ENCODE results near the gene CLUH.
"Not testable (repeated sequence)": the region's sequence is repeated elsewhere in the genome, so short reads cannot be mapped to it uniquely, and the experiment has no call there.

The CLUH gene

DNA sequence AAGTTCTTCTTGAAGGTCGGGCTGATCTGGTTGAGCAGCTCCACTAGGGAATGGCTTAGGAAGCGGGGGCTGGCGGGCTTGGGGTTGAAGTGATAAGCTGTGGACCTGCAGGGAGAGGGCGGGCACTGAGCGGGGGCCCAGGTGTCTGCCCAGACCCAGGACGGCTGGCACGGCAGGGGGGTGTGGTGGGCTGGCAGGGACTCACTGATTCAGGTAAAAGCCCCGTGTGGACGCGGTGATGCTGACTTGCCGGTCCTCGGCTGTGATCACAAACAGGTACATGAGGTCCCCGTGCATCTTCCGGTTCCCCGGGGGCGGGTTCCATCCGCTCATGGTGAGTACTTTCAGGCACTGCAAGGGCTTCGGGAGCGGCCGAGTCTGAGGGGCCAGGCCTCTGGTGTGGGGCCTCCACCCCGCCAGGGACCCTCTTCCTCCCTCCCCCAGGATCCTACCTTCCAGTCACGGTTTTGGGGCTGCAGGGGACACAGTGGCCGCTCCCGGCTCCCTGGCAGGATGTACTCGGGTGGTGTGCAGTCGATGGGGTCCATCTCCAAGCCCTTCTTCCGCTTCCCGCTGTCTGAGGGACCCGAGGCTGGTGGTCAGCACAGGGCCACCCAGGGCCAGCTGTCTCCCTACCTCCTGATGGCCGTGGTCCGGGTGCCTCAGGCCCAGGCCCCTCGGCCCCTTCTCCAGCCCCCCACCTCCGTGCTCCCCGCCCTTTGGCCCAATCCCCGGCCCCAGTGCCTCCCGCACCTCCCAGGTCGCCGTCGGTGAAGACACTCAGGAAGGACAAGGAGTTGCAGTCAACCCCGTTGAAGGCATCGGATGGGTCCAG lies 10.2 kb downstream of the CLUH start:
- no peak for DNase-seq (ENCODE audit: low read depth in 3 of 3)

DNA sequence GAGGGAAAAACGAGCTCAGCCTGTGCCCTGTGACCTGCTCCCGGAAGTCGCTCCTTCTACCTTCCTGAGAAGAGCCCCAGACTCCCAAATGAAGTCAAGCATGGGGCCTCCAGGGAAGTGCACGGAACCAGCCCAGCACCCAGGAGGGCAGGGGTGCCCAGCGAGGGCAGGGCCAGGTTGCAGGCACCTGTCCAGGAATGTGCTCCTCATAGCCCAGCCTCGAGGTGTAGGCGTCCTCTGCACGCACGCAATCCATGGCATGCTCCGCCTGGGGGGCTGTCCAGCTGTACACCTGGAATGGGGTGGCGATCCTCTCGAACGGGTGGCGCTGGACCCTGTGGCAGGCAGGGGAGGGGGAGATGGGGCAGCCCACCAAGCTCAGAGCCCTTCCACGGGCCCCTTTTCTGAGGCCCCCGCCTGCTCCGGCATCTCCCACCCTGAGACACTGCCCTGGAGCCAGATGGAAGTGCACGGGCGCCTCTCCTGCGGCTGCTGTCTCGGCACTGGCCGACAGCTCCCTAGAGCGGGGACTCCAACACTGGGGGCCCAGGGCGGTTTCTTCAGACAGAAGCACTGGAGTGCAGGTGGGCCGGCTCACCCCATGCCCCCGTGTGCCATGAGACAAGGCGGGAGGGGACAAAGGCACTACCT lies 10.9 kb downstream of the CLUH start:
- DNase-seq (ENCODE audit: low read depth in 3 of 3): no peak

DNA sequence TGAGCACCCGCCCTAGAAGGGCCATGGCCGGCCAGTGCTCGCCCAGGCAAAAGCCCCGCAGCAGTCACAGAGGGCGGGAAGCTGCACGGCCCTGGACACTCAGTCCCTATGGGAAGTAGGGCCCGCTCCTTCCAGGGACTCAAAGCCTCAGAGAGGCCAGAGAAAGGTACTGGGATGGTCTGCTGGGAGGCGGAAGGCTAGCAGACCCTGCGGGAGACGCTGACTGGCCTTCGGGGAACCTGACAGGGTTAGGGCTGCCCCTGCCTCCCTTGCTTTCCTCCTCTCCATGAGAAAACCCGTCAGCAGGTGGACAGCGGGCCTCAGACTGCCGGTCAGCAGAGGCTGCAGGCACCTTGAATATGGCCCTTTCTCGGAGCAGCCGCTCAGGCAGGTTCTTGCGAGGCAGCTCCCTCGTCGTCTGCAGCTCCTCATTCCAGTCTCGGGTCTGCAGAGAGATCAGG lies 11.5 kb downstream of the CLUH start:
- DNase-seq (ENCODE audit: low read depth in 3 of 3): no peak

DNA sequence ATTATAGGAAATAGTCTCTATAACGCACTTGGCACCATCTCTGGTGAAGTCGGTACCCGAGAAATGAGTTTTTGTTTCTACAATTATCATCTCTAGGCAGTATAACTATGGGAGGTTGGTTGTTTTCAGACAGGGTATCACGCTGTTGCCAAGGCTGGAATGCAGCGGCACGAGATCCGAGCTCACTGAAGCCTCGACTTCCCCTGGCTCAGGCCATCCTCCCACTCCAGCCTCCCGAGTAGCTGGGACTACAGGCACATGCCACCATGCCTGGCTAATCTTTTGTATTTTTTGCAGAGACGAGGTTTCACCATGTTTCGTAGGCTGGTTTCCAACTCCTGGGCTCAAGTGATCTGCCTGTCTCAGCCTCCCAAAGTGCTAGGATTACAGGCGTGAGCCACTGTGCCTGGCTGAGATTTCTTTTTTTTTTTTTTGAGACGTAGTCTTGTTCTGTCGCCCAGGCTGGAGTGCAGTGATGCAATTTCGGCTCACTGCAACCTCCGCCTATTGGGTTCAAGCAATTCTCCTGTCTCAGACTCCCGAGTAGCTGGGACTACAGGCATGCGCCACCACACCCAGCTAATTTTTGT lies 12.3 kb downstream of the CLUH start:
- DNase-seq (ENCODE audit: low read depth in 3 of 3): not testable (repeated sequence)

DNA sequence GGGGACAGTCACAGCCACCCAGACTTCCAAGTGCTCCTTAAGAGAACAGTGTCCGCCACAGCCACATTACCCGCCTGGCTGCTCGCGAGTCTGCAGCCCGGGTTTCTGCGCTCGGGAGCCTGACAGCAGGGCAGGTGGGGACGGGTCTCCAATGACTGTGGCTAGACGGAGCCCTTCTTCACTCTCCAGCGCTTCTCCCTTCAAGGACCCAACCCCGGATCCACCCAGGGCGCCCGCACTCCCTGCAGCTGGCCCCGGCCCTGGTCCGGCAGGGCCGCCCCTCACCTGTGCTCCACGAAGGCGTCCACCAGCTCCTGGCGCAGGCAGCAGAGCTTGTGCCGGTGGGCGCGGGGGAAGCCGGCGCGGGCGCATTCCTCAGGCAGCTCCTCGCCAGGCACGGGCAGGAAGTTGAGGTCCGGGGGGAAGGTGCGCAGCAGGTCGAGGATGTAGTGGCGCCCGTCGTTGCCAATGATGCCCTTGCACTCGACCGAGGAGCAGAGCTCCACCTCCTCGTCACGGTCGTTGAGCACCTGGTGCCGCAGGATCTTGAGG lies 13.9 kb downstream of the CLUH start:
- DNase-seq (ENCODE audit: low read depth in 3 of 3): no peak

DNA sequence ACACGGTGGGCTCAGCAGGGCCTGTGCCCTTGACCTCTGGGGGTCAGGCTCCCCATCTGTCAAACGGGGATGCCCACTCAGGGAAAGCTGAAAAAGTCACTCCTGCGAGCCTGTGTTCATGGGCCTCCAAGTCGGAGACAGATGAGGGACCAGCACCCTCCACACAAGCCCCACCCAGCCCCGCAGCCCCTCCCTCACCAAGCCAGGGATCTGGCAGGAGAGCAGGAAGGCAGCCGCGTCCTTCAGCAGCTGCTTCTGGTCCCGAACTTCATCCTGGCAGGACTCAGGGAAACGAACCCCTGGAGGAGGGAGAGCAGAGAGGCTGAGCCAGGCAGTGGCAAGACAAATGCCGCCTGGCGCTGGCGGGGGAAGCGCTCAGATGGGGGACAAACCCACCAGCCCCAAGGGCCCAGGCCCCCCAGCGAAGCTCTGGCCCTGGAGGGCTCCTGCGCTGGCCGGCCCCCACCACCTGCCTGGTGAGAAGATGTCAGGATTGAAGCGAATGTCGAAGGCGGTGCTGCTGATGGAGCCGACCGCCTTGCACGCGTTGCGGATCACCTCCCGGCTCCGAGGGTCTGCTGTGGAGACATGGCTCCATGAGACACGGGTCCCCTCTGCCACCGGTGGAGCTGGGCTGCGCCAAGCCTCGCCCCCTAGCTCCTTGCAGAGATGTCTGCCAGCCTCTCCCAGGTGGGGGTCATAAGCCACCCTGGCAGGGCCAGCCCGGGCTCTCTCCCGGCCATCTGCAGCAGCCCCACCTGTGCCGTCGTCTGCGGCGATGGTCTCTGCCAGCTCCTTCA lies 15.4 kb downstream of the CLUH start:
- DNase-seq (ENCODE audit: low read depth in 3 of 3): no peak

DNA sequence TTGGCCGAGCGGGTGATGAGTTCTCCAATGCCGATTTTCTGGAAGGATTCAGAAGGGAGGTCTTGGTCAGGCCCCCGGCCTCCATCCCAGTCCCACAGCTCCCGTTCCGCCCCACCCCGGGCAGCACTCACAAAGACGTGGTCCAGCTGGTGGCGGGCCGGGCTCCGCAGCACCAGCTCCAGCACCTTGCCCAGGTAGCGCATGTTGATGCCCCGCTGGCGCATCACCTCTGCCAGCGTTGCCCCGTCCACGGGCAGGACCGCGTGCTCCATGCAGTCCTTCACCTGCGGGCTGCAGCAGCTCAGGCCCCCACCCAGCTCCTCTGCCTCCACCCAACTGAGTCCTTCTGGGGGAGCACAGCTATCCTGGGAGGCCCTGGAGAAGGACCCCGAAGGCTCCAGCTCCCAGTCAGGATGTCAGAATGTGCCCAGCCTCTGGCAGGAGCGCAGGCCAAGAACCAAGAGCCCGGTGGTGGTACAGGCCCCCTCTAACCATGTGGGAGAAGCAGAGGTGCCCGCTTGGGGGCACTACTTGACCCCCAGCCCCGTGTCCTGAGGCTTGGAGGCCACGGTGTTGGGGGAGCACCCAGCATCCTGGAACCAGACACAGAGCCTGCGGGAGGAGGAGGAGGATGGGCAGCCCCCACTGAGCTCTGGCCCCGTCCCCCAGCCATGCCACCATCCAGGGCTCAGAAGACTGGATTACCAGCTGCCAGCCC lies 16.2 kb downstream of the CLUH start:
- no peak for DNase-seq (ENCODE audit: low read depth in 3 of 3)

DNA sequence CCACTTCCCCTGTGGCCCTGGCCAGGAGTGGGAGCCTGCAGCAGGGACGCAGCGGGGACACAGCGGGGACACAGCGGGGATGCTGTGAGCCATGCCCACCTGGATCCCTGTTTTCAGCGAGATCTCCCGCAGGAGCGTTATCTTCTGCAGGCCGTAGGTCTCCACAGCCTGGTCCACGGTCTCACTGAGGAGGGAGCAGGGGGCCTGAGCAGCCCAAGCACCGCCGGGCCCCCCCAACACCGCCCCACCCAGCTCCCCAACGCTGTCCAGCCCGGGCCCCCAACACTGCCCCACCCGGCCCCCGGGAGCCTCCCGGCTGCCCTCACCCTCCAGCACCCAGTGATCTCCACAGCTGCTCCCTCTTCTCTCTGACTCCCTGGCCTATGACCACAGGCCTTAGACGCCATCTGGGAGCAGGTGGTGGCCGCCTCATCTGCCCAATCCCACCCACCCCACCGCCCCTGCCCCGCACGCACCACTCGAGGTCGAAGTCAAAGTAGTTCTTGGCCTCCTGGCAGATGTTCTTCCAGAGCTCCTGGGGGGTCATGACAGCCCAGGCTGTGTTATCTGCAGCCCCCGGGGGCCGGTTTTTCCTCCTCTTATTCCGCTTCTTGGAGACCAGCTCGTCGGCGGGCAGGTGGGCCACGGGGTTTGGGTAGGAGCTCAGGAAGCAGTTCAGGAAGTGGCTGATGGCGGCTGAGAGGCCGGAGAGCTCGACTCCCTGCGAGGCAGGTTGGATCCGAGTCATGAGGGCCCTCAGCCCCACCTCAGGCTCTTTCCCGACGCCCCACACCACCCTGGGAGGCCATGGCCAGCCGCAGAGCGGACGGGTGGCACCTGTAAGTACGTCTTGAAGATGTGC lies 17.0 kb downstream of the CLUH start:
- no peak for DNase-seq (ENCODE audit: low read depth in 3 of 3)

DNA sequence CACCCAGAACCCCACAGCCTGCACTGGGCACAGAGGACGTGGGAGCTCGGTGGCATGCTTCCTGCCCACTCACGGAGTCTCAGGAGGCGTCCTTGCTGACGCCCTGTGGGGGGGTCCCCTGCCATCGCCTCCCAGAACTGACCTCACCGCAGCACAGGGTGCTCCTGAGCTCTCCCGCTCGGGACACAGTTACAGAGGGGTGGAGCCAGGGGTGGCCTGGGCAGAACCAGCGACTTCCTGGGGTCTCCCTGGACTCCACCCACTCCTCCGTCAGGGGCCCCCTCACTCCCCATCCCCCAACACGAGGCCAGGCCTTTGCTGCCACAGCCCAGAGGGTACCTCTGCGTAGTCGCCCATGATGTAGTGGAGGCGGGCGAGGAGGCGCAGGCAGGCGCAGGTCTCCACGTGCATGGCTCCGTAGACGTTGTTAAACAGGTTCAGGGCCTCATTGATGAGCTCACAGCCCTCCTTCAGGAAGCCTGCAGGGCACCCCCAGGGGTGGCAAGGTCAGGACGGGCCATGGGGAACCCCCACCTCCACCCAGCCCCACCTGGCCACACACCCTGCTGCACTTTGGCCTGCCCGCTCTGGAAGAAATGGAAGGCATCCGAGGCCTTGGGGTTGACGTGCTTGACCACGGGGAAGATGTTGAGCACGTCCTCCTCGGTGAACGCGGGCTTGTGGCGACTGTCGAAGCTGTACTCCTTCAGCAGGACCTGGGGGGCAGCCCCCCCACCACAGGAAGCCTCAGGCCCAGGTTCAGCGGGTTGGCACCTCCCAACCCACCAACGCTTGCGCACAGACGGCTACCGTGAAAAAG lies 17.8 kb downstream of the CLUH start:
- no peak for DNase-seq (ENCODE audit: low read depth in 3 of 3)

DNA sequence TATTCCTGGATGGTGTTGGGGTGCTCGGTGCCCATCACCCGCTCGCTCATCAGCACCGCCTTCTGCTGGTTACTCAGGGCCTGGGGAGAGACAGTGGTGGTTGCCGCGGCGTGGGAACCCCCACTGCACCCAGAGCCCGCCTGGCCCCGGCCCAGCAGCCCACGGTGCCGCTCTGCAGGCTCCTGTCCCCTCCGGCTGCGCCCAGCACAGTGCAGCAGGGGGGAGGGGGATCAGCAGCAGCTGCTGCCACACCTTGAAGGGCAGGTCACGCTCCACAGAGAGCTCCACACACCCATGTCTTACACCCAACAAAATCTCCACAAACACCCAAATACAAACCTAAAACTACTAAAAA lies 18.8 kb downstream of the CLUH start:
- DNase-seq (ENCODE audit: low read depth in 3 of 3): no peak

DNA sequence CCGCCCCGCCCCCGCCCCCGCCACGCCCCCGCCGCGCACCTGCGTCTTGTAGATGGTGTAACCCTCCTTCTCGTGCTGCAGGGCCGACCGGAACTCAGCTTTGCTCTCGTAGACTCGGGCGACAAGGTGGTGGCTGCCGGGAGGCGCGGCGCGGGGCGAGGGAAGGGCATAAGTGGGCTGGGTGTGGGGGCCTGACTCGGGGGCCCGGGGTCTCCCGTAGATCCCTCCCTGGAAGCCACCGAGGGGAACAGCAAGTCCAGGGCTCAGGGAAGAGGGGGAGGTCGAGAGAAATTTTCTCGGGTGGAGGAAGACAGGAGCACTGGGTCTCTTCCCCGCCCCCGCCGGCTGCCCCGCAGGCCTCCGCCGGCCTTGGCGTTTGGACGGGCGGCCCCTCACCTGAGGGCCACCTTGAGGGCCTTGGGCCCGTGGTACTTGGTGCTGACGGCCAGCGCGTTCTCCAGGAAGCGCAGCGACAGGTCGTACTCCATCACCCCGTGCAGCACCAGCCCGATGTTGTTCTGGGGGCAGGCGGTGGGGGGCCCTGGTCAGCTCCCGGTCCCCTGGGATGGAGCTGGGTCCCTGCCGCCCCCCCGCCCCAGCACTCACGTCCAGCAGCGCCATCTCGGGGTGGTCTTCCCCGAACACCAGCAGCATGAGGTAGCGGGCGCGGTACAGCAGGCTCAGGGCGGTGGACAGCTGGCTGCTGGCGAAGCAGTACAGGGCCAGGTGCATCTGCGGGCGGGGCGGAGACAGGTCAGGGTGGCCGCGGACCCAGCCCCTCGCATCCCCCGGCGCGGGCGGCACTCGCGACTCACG lies 19.4 kb downstream of the CLUH start:
- no peak for DNase-seq (ENCODE audit: low read depth in 3 of 3)

DNA sequence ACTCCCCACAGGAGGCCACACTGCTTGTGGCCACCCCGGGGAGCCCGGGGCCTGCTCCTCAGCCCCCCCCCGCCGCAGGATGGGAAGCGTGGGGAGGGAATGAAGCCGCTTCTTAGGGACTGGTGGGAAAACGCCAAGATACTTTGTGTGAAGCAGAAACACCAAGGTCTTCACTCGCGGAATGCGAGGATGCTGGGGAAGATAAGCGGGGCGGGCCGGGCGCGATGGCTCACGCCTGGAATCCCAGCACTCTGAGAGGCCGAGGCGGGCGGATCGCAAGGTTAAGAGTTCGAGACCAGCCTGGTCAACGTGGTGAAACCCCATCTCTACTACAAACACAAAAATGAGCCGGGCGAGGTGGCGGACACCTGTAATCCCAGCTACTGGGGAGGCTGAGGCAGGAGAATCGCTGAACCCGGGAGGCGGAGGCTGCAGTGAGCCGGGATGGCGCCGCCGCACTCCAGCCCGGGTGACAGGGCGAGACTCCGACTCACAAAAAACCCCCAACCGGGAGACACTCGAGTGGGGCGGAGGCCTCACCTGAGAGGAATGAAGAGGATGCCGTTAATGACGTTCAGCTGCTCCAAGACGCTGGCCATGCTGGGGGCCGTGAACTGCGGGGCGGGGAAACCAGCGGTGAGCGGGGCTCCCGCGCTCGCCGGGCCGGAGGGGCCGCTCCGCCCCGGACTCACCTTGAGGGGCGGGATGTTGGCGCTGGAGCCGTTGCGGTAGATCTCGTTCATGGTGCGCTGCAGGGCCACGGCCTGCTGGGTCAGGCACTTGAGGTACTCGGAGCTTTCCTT lies 20.3 kb downstream of the CLUH start:
- DNase-seq (ENCODE audit: low read depth in 3 of 3): no peak

DNA sequence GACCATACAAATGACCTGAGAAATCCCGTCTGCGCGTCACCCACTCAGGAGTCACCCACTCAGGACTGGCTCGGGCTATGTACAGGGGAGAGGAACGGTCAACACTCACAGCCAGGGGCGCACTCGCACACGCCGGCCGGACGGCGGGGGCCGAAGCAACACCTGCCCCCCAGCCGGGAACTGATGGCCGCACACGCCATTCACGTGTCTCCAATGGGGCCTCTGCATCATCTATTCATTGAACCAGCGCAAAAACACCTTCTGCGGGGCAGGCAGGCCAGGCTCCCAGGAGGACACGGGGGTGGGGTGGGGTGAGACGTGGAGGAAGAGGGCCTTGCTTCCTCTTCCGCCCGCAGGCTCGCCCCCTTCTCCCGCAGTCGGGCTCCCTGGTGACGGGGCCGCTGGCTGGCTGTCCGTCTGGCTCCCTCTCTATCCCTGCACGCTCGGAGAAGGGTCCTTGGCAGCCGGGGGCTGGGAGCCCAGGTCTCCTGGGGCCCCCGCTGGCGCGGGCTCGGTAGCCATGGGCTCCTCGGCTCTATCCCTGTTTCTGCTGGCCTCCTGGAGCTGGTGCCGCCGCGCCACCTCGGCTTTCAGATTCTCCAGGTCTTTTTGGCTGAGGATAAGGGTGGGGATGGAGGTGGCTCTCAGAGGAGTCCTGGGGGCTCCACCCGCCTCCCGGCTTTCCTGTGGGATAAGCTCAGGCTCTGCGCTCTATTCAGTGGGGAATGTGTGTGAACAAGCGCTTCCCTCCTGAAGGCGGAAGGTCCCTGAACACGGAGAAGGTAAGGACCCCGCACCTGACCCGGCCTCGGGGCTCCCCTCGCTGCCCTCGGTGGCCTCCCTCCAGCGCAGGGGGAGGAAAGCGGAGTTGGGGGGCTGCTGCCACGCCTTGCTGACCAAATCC lies 21.1 kb downstream of the CLUH start:
- no peak for DNase-seq (ENCODE audit: low read depth in 3 of 3)

DNA sequence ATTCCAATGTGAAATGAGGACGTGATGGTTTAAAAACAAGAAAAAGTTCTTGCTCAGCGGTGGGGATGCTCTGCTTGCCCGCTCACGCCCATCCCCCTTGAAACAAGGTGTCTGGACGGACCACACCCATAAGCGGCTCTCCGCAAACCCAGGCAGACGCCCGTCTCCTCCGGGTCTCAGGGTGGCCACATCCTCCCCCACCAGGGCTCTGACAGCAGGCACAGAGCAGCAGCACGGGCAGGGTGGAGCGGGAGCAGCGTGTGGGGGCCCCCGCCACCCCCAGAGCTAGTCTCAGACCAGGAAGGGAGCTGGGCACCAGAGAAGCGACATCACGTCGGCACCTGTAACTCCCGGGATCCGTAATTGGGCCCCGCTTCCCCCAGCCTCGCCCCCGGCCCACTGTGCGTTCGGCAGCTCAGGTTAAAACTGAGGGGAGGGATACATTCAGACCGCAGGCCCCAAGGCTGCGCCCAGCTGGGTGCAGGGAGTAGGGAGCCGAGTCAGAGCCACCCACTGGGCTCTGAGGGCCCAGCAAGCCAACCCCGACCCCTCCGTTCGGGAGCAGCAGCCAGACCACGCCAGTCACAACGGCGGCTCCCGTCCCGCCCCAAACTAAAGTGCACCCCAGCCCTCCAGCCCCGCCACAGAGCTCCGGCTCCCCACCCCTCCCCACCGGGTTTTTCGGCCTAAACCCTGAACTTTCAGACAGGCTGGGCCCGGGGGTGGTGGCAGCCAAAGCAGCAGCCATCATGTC lies 22.0 kb downstream of the CLUH start:
- no peak for DNase-seq (ENCODE audit: low read depth in 3 of 3)

DNA sequence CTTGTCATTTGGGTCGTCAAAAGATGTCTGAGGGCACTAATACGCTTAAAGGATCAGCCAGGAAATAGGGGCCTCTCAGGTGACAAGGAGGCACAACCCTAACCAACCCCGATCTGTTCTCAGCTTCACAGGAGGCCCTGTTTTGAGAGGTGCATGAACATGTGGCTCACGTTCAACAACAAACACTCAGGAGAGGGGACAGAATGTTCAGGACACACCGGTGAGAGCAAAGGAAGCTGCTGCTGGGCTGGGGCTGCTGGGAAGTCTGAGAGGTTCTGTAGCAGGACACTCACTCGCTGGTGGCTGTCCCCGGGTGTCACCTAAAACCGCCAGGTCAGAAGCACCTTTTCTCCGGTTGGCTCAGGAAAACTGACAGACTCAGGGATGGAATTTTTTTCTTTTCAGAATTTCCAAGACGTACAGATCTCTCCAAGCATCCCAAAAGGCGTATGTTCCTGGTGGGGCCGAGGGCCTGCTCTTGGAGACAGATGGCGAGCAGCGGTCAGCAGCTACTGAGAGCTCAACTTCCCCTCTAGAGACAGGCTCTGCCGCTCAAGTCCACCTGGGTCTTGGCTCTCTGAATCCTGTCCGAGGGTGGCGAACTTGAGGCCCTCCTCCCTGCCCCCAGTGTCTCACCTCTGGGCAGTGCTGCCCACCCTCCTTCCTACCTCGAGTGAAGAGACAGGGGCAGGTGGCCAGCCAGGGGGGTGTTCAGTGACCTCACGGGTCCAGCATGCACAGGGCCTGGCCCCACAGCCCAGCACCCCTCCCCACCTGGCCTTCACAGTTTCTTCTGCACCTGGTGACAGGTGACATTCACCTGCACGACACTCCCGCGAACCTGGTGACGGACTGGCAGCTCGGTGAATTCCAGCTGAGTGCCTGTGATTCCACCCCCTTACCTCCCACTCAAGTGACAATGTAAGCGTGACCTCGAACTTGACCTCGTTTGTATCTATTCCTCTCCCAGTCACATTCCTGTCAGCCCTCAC lies 22.9 kb downstream of the CLUH start:
- no peak for DNase-seq (ENCODE audit: low read depth in 3 of 3)

All from stimulated activated CD4-positive, alpha-beta T cell treated with anti-CD3 and anti-CD28 coated beads, TNF-alpha, amount 100 ng/mL, for 24 hours (primary cell).